Stomach (tissue), 9 donors: ENCODE results near the gene PUS1. TPM values are rescaled to one million over a fixed set of nuclear protein-coding genes. Genes with fewer than 3 reads are reported as not detected.

Experiments used
- DNase-seq, 2 donors: peaks; one replicate each; pipeline versions ENCODE4 v3.0.0 to v3.0.0-alpha.2; 2013 to 2019
- H3K27ac ChIP-seq, 5 donors: fragments of 200-600 bp in 4 of 5; sonication (generic) in 4 of 5; one replicate each; pipeline ENCODE4 v1.5.1; 2013 to 2019; ENCODE audit warnings: mild to moderate bottlenecking in 1 of 5, moderate library complexity in 1 of 5
- H3K27me3 ChIP-seq, 3 donors: fragments of 200-600 bp; sonication (generic); one replicate each; pipeline ENCODE4 v1.5.1; 2017 to 2019; ENCODE audit warnings: mixed run types in 1 of 3
- H3K36me3 ChIP-seq, 4 donors: fragments of 200-600 bp; sonication (generic); 1 replicate in 3 of 4; 2 replicates in 1 of 4; pipeline ENCODE4 v1.5.1; 2016 to 2019
- H3K4me1 ChIP-seq, 4 donors: fragments of 200-600 bp; sonication (generic); one replicate each; pipeline ENCODE4 v1.5.1; 2016 to 2019
- H3K4me3 ChIP-seq, 4 donors: fragments of 200-600 bp; sonication (generic) in 3 of 4; one replicate each; pipeline ENCODE4 v1.5.1; 2016 to 2019; ENCODE audit warnings: mild to moderate bottlenecking in 1 of 4
- H3K9me3 ChIP-seq, 4 donors: fragments of 200-600 bp; sonication (generic); one replicate each; pipeline ENCODE4 v1.5.1; 2016 to 2019
- CTCF ChIP-seq, 7 experiments: fragments of 450-650 bp in 4 of 7; fragments of 200-600 bp in 3 of 7; sonication (generic) in 3 of 7; IDR thresholded peaks; one replicate each; pipeline ENCODE4 v1.5.1; 2016 to 2019; ENCODE audit warnings: antibody characterized with exemption in 7 of 7, control low read depth in 2 of 7, mild to moderate bottlenecking in 1 of 7
- EP300 ChIP-seq: sonication (generic); formaldehyde crosslinking; IDR thresholded peaks from one replicate; pipeline ENCODE4 v1.6.1; 2017; ENCODE audit warnings: antibody characterized with exemption
- POLR2A ChIP-seq, 4 donors: fragments of 450-650 bp; IDR thresholded peaks; one replicate each; pipeline ENCODE4 v1.6.1; 2016; ENCODE audit warnings: antibody characterized with exemption in 4 of 4, control low read depth in 2 of 4, mild to moderate bottlenecking in 1 of 4, moderate library complexity in 1 of 4
- POLR2AphosphoS5 ChIP-seq, 3 donors: sonication (generic); formaldehyde crosslinking; IDR thresholded peaks; one replicate each; pipeline ENCODE4 v1.6.1; 2016; ENCODE audit warnings: antibody characterized with exemption in 3 of 3
- WGBS, 5 donors: extraction: QIAGEN DNeasy Blood & Tissue Kit in 3 of 5; methylation state at CpG; one replicate each; pipeline versions ENCODE4 v1.1.5 to v1.1.7; 2013 to 2018; 5-methylcytosine and 5-hydroxymethylcytosine counted together
- intact Hi-C: fragments of 100-400 bp; cut with DNase I; formaldehyde crosslinking; loops from one replicate; pipeline ENCODE4 v1.15.1; 2023; ENCODE audit warnings: low total_unique reads
- polyA plus RNA-seq, 3 donors: library from polyadenylated mRNA; stranded (reverse); fragments of 200-250 nt; gene quantifications; one replicate each; pipeline ENCODE4 v1.2.3, GENCODE V29; 2013
- total RNA-seq, 5 donors: library from RNA; depleted of rRNA; stranded (reverse); fragments of >200 nt; gene quantifications; one replicate each; pipeline versions ENCODE4 v1.1.0 to v1.2.3, GENCODE V29; 2014 to 2016
- donor health status: healthy with polysubstance abuse.
- donor health status: Bipolar disorder and iron deficiency.
- donor health status: healthy.

Gene PUS1
- total and polyA plus RNA-seq, 8 donors = 3.1 to 26.3 (median 12.5) TPM

DNA sequence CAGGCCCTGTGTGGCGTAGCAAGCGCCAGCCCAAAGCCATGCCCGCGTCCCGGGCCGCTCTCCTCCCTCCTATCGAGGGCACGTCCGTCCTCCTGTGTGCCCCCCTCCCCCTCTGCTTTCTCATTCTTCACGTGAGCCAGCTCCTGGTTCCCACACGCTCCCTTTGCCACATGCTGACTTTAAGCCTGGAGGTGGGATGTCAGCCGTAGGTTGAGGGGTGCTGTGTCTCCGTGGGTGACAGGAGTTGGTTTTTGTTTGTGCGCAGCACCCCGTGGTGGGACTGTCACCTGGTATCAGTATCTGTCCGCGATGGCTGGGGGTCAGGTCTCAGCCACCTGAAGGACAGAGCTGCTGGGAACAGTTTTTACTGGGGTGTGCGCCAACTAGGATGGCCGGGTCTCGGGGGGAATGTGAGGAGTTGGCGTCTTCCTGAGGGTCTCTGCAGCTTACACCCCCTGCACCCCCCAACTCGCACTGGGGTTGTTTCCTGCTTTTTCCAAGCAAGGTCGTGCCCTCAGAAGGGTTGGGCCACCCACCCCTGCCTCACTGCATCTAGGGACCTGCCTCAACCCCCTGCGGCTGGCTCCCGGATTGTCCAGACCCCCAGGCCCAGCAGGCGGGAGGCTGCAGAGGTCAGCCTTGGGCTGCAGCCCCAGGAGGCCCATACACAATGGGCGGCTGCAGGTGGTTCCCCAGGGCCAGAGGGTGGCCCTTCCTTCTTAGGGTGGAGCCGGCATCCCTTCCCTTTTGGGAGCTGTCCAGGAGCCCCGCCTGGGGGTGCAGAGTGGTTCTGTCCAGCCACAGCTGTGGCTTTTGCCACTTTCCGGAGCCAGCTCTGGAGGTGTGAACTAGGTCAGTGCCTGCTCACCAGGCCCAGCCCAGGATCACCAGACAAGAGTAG is 27.4 kb upstream of the PUS1 start:
- intact Hi-C loops = no loop called here
- Histone ChIP-seq H3K4me3 (peak overlapping the region in 2 of 4 donors; percentile 6 to 15), H3K27ac (peak overlapping the region in 4 of 5 donors; percentile 1 to 60 (median 52)), H3K36me3 (peaks cover 0 to 36% (median 30%) of the 10 kb centered on the region in 4 donors), H3K9me3 (no peaks in the 10 kb centered on the region), H3K27me3 (no peaks in the 10 kb centered on the region), H3K4me1 (peaks cover 54 to 89% (median 72%) of the 10 kb centered on the region in 4 donors)
- TF ChIP-seq CTCF (IDR thresholded peaks at IDR 0.05) (no peak), POLR2AphosphoS5 (IDR thresholded peaks at IDR 0.05) (peak in 1 of 3 donors; percentile 18)
- WGBS, 5 donors = 47 to 64% (median 57%) methylated on average over 26 to 30 of the region's 30 CpGs
- DNase-seq = peak in 1 of 2 donors; percentile 72

GRCh38 chr12:131902332-131903241 is 26.5 kb upstream of the PUS1 start:
- H3K9me3 ChIP-seq = no peaks in the 10 kb centered on the region
- WGBS, 5 donors = 65 to 77% (median 72%) methylated on average over 16 to 25 of the region's 25 CpGs
- H3K36me3 ChIP-seq = peaks cover 0 to 38% (median 33%) of the 10 kb centered on the region in 4 donors
- H3K4me1 ChIP-seq = peaks cover 45 to 80% (median 63%) of the 10 kb centered on the region in 4 donors
- no peak for DNase-seq
- peak overlapping the region in 4 of 5 donors; percentile 1 to 60 (median 52) for H3K27ac ChIP-seq
- no peak for TF ChIP-seq CTCF (IDR thresholded peaks at IDR 0.05)
- TF ChIP-seq POLR2A (IDR thresholded peaks at IDR 0.05) = no peak
- intact Hi-C loops = no loop called here
- no peaks in the 10 kb centered on the region for H3K27me3 ChIP-seq
- peak overlapping the region in 1 of 4 donors; percentile 15 for H3K4me3 ChIP-seq

DNA sequence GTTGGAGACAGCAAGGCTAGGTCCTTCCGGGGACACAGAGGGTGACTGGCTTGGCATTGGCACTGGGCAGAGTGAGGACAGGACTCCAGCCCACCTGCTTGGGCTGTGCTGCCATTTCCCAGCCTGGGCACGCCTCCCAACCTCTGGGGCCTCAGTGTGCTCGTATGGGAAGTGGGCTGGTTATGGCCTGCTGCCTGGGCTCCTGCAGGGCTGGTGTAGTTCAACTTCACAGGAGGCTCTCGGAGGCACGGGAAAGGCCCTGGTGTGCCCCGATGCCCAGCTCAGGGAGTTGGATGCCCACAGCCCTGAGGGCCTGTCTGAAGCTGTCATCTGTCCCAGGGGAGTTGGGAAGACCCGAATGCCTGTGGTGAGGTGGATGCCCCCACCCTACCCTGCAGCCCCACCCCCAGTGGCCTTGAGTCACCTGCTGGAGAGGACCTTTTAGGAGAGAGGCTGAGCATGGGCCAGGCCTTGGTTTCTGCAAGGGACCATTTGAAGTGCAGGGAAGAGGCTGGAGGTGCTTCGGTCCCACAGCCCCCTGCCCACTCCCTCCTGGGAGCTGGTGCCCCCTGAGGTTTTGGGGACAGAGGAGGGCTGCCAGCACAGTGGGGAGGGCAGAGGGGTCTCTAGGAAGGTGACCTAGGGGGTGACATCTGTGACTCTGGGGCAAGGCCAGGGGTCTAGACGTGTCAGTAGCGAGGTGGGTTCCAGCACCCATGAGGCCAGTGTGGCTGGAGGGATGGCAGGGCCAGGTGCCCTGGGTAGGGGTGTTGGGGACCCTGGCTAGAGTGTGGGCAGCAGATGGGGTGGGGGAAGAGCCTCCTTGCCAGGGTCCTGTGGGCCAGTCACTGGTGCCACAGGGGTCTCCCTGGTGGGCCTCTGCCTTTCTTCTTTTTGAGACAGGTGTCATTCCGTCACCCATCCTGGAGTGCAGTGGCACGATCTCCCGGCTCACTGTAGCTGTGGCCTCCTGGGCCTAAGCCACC is 25.5 kb upstream of the PUS1 start:
- Histone ChIP-seq H3K9me3 (no peaks in the 10 kb centered on the region), H3K27me3 (no peaks in the 10 kb centered on the region), H3K36me3 (peaks cover 8 to 43% (median 39%) of the 10 kb centered on the region in 4 donors), H3K4me3 (no peak overlapping the region), H3K27ac (peak overlapping the region in 1 of 5 donors; percentile 60), H3K4me1 (peaks cover 36 to 70% (median 53%) of the 10 kb centered on the region in 4 donors)
- 87 to 92% (median 88%) methylated on average over 12 to 13 of the region's 13 CpGs for WGBS, 5 donors
- no peak for DNase-seq
- TF ChIP-seq EP300 (no peak), POLR2AphosphoS5 (IDR thresholded peaks at IDR 0.05) (no peak), POLR2A (IDR thresholded peaks at IDR 0.05) (no peak), CTCF (IDR thresholded peaks at IDR 0.05) (no peak)
- intact Hi-C loops = no loop called here
